HUDEP-2 (cell line): ENCODE results near the gene IFI30.

Source experiments
- DNase-seq, 76 experiments: peaks; one replicate each; lab custom pipeline; 2025; ENCODE audit not compliant: unreplicated experiment in 76 of 76; lab: John Stamatoyannopoulos, UW

Gene IFI30

DNA sequence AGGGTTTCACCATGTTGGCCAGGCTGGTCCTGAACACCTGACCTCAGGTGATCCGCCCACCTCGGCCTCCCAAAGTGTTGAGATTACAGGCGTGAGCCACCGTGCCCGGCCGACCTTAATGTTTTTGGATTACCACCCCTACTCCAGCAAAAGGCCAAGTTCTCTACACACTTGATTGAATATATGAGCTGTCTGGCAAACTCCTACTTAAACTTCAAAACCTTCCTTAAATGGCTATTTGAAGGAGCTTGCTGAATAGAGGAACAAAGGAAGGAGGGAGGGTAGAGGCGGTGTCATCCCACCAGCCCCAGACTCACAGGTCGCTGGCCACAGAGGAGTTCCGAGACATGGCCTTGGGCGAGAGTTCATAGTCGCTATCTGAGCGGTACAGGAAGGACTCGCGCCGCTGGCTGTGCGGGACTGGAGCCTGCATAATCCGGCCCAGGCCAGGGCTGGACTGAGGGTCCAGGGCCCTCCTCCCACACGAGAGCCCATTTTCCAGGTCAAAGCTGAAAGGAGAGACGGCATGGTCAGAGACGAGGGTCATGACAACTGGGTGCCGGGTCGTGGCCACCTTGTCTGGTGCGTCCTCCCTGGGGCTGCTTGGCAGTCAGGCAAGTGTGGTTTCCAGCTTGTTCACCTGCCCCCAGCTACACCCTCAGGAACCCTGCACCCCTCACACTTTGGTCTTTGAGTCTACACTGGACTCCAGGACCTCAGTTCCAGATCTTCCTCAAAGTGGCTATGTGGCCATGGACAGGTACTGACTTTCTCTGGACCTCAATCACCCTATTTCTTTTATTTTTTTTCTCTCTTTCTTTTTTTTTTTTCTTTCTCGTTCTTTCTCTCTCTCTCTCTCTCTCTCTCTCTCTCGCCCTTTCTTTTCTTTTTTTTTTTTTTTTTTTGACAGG is 48.5 kb downstream of the IFI30 start:
- DNase-seq = no peak

DNA sequence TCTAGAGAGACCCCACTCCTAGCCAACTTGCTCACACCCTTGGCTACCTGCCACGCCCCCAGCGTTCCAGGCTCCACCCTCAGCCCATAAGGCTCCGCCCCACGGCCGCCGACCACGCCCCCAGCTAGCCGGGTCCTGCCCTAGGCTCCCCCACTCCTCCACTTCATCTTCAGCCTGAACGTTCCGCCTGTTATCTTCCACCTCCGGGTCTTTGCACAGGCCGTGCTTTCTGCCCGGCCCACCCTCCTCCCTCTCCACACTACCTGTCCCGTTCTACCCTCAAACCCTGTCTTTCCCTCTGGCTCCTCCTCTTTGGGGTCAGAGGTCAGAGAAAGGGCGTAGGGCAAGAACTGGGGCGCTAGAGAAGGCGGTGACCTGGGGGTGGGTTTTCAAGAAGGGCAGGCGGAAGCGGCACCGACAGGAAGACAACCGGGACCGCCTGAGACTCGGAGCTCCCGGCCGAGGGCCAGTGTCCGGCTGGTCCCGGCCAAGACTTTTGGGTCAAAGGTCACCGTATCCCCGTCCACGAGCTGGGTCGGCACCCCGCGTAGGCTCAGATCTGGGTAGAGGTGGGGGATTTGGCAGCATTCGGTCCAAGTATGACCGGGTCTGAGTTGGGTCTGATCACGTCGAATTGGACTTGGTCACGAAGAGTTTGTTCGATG is 50.4 kb downstream of the IFI30 start:
- DNase-seq = peak in 75 of 76 experiments; percentile 56 to 98 (median 83)

DNA sequence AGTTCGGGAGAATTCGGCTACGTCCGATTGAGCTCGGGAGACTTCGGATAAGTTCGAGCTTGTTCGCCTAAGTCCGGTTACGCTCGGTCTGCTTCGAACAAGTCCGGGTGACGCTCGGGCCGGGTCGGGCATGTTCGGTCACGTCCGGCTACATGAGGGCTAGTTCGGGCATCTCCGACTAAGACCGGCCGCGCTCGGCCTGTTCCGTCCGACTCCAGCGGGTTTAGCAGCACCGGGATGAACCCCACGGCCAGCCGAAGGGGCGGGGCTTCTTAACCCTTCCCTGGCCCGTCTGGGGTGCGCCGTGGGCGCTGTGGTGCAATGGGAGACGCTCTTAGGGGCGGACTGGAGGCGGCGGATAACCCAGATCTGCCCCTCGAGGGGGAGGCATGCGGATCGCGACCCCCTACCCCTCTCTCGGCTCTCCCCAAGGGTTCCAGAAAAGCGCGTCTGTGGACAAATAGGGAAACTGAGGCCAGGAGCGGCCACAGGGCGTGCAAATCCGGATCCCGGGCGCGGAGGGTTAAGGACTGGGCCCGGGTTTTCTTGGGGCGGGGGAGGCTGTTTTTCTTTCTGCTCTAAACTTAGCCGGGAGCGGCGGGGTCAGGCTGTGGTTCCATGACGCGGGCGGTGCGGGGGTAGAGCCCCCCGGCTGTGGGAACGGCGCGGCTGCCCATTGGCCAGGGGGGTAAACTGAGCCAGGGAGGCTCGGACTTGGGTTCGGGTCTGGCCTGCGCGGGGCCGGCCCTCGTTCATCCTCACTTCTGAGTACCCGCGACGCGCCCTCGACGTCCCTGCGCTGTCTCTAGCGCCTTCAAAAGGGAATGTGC is 51.1 kb downstream of the IFI30 start:
- DNase-seq = peak; percentile 79 to 100 (median 99)

DNA sequence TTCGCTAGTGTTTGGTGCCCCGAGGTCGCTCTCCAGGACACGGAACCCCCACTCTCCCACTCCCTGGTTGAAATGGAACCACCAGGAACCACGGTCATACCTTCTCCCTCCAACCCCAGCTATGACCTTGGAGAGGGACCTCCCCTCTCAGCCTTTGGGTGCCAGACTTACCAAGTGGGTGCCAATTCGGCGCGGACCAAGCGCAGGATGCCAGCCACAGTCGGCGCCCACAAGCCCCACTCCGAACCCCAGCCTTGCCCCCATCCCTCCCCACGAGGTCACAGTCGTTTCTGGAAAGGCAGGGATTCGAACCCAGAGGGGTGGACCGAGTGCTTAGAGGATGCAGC is 51.7 kb downstream of the IFI30 start:
- no peak for DNase-seq

DNA sequence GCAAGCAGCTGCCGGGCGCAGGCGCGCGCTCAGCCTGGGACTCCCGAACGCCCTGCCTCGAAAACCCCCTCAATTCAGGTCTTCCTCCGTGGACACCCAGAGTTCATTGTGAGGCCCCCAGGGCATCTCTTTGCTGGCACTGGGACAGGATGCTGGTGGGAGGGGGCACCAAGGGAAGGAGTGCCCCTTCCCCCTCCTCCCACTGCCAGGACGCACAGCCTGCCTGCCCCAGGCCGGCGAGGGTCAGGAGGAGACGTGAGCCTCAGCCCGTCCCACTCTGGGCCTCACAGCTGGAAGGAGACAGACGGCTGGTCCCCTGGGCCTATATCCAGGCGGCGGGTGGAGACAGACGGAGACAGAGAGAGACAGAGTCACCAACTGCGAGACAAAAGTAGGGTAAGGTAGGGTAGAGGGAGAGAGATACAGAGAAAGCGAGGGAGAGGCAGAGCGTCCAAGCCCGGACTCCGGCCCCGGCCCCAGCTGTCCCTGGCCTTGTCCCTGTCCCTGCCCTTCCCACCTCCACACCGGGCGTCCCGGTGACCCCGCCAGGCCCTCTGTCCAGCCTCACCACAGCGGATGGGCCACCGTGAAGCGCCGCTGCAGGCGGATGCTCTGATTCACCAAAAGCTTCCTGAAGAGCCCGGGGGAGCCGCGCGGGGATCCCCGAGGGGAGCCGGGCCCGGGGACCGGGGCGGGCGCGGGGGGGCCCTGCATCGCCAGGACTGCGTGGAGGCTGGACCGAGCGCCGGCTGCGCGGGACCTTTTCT is 52.3 kb downstream of the IFI30 start, which contains the start of gene PDE4C:
Gene PDE4C (minus strand): TSS at position 737 of the 767 bp plus-strand sequence. CDS start 23 bp downstream, at position 714.
- peak in 3 of 76 experiments; percentile 8 to 16 (median 12) for DNase-seq

DNA sequence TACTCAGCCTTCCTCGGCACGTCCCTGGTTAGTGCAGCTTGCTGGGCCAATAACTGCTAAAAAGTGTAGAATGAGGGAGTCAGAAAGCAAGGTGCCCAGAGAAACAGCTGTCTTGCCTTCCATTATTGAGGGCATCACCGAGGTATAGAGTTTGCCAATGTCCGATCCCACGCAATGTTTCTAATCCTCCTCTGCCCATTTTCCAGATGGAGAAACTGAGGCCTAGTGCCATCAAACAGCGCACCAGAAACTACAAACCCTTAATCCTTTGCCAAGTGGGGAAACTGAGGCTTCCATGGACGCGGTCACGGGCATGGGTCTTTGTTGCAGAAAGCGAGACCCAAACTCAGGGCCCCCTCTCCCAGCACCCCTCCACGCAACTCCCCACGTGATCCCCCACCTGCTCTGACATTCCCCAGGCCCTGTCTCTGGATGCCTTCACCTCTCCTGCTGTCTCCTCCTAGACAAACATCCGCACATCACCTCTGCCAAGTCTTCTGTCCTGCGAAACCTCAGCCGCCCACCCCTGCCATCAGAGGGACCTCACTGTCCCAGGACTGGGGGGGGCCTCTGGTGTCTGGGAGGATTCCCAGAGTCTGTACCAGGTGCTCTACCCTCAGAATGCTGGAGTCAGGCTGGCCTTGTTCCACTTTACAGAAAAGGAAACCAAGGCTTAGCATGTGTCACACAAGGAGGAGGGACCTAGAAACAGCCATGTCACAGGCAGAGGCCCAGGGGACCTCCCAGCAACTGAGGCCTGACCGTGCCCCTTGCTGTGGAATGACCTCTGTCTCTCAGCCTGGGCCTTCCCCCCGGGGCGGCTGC is 53.6 kb downstream of the IFI30 start:
- no peak for DNase-seq
